A549 treated with GW870086 at 1 μM for 4 hours (cell line): ENCODE results near the gene FBXO11. TPM values are rescaled to one million over a fixed set of nuclear protein-coding genes. Genes with fewer than 3 reads are reported as not detected.

Source experiments
- total RNA-seq: library from RNA; stranded (reverse); fragments of 200-300 nt; extraction: Qiagen RNA extraction; gene quantifications from 5 replicates; pipeline ENCODE4 v1.2.3, GENCODE V29; 2022; ENCODE audit warnings: low read depth

FBXO11 gene
- 31.0 to 44.9 TPM (median 40.5 TPM) in 5 replicates for total RNA-seq

DNA sequence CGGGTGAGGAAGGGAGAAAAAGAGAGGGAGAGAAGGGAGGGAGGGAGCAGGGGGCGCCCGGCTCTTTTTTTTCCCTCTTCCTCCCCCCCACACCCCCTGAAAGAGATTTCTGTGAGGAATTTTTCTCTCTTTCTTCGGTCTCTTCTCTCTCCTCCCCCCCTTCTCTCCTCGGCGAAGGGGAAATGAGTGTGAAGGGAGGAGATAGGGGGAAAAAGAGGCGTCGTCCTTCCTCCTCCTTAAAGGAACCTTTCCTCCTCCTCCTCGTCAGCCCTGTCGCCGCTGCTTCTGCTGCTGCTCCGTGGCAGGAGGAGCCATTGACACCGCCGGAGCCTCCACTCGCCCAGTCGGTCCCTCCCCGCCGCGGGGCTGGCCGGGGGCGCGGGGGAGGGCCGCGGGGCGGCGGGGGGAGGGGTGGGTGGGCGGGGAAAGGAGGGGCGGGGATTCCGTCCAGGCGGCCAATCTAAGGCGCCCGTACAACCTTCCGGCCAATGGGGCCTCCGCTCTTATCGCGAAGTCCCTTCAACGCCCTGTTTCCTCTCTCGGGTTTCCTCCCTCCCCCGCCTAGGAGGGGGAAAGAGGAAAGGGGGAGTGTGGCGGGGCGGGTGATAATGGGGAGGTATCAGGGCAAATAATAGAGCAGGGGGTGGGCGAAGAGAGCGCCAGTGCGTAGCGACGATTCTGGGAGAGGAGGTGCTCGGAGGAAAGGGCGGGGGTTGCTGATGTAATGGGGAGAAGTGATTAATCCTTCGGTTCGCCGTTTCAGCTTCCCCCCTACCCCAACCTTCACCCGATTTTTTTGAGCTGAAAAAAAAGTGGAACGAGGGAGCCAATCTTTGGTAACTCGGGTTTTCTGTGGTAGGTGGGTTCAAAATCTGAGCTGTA is at the start of gene FBXO11:
TSS of gene FBXO11 (minus strand) at position 342 of the 882 bp plus-strand sequence. CDS start 778 bp downstream, outside the sequence.

GRCh38 chr2:47782671-47783485 is 123.4 kb downstream of the FBXO11 start, which contains the start of gene MSH6:
MSH6 (plus strand) TSS chr2:47783145; CDS start chr2:47783234, 89 bp downstream.

Other genes starting within 250 kb of the FBXO11 start
- gene MSH6, start 123.4 kb downstream of the FBXO11 start, total RNA-seq, result 70.8 to 88.2 TPM (median 83.9 TPM) in 5 replicates